22Rv1 (cell line): ENCODE measurements around the gene GPD1.

Experiments used
- ZFX ChIP-seq: fragments of 450-650 bp; IDR thresholded peaks from 2 replicates; pipeline ENCODE4 v1.6.1; 2017; ENCODE audit warnings: antibody characterized with exemption, borderline replicate concordance
- TF ChIP-seq, protein P1 (sequence below): fragments of 450-650 bp; IDR thresholded peaks from 2 replicates; pipeline ENCODE4 v1.5.1; 2017; ENCODE audit warnings: mild to moderate bottlenecking

DNA sequence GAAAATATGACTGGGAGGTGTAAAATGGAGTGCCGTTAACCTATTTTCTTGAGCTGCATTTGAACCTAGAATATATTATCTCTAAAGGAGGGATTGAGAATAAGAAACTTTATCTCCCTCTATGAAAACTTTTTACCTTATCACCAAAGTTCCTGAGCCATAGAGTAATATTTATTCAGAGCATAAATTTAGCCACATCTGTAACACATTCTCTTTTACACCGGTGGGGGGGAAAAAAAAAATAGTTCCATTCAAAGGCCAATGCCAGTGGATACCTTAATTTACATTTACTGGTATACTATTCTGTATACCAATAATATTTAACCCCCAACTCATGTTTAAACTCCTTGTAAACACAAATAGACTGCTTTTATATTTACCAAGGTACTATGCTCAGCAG lies 41.6 kb downstream of the GPD1 start:
- TF ChIP-seq, protein P1, sequence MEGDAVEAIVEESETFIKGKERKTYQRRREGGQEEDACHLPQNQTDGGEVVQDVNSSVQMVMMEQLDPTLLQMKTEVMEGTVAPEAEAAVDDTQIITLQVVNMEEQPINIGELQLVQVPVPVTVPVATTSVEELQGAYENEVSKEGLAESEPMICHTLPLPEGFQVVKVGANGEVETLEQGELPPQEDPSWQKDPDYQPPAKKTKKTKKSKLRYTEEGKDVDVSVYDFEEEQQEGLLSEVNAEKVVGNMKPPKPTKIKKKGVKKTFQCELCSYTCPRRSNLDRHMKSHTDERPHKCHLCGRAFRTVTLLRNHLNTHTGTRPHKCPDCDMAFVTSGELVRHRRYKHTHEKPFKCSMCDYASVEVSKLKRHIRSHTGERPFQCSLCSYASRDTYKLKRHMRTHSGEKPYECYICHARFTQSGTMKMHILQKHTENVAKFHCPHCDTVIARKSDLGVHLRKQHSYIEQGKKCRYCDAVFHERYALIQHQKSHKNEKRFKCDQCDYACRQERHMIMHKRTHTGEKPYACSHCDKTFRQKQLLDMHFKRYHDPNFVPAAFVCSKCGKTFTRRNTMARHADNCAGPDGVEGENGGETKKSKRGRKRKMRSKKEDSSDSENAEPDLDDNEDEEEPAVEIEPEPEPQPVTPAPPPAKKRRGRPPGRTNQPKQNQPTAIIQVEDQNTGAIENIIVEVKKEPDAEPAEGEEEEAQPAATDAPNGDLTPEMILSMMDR, result no peak
- no peak for TF ChIP-seq ZFX
